HepG2 (cell line): ENCODE data around the gene TARDBP. TPM values are rescaled to one million over a fixed set of nuclear protein-coding genes. Genes with fewer than 3 reads are reported as not detected.

Experiments
- CBX1 ChIP-seq: IDR thresholded peaks from one replicate; pipeline ENCODE4 v1.6.1; 2016; ENCODE audit warnings: antibody characterized with exemption, low read depth
- ETV5 ChIP-seq: IDR thresholded peaks from 2 replicates; pipeline ENCODE4 v1.6.1; 2018; ENCODE audit warnings: missing biosample characterization, missing genetic modification reagents, inconsistent platforms, borderline replicate concordance
- FIP1L1 ChIP-seq: fragments of 200-400 bp; formaldehyde crosslinking; IDR thresholded peaks from 2 replicates; pipeline ENCODE4 v1.6.1; 2018; ENCODE audit warnings: low read depth, mild to moderate bottlenecking, low read length, moderate library complexity, borderline replicate concordance; ENCODE audit not compliant: insufficient read depth
- ISX ChIP-seq: sonication (generic); formaldehyde crosslinking; conservative IDR thresholded peaks from 2 replicates; pipeline ENCODE4 v1.5.0; 2020; ENCODE audit warnings: missing genetic modification reagents
- NFKB2 ChIP-seq: sonication (generic); formaldehyde crosslinking; IDR thresholded peaks from 2 replicates; pipeline ENCODE4 v1.4.0; 2020; ENCODE audit warnings: missing genetic modification reagents, borderline replicate concordance
- NFRKB ChIP-seq: fragments of 450-650 bp; IDR thresholded peaks from 2 replicates; pipeline ENCODE4 v1.6.1; 2017
- NR2F2 ChIP-seq: IDR thresholded peaks from 2 replicates; pipeline ENCODE4 v1.6.1; 2012; ENCODE audit warnings: low read depth, inconsistent platforms, borderline replicate concordance
- NRL ChIP-seq: sonication (generic); formaldehyde crosslinking; IDR thresholded peaks from 2 replicates; pipeline ENCODE4 v1.5.0; 2020; ENCODE audit warnings: missing genetic modification reagents, mild to moderate bottlenecking, moderate library complexity, borderline replicate concordance
- REPIN1 ChIP-seq: sonication (generic); formaldehyde crosslinking; IDR thresholded peaks from 2 replicates; pipeline ENCODE4 v1.8.0; 2022; ENCODE audit warnings: missing genetic modification reagents, low read depth, mild to moderate bottlenecking, borderline replicate concordance
- TBL1XR1 ChIP-seq: fragments of 150-350 bp; IDR thresholded peaks from 2 replicates; pipeline ENCODE4 v1.6.1; 2014; ENCODE audit warnings: borderline replicate concordance, low read length; ENCODE audit not compliant: partially characterized antibody
- ZBTB3 ChIP-seq: sonication (generic); formaldehyde crosslinking; IDR thresholded peaks from 2 replicates; pipeline ENCODE4 v1.4.0; 2020; ENCODE audit warnings: low read depth, mild to moderate bottlenecking, moderate library complexity, missing genetic modification reagents, borderline replicate concordance
- ZBTB42 ChIP-seq: sonication (generic); formaldehyde crosslinking; IDR thresholded peaks from 2 replicates; pipeline ENCODE4 v1.5.0; 2020; ENCODE audit warnings: mild to moderate bottlenecking, missing genetic modification reagents
- ZNF530 ChIP-seq: sonication (generic); formaldehyde crosslinking; IDR thresholded peaks from 2 replicates; pipeline ENCODE4 v1.5.0; 2020; ENCODE audit warnings: low read depth, mild to moderate bottlenecking, missing genetic modification reagents
- ZNF703 ChIP-seq: sonication (generic); formaldehyde crosslinking; IDR thresholded peaks from 2 replicates; pipeline ENCODE4 v1.5.1; 2020; ENCODE audit warnings: missing genetic modification reagents, mild to moderate bottlenecking, moderate library complexity, borderline replicate concordance
- ZNF891 ChIP-seq: sonication (generic); formaldehyde crosslinking; IDR thresholded peaks from 2 replicates; pipeline ENCODE4 v1.5.0; 2020; ENCODE audit warnings: mild to moderate bottlenecking, missing genetic modification reagents
- polyA plus RNA-seq, 8 experiments: library from polyadenylated mRNA; depleted of rRNA in 3 of 8; stranded (reverse) in 7 of 8; unstranded in 1 of 8; fragments of >200 nt; fragmentation: Illumina TruSeq in 4 of 8; extraction: Trizol in 4 of 8; gene quantifications; 2 replicates each; pipeline versions ENCODE4 v1.2.1 to v1.2.3, GENCODE V29; 2011 to 2016; ENCODE audit warnings: low read depth in 4 of 8, missing spikeins in 1 of 8, mixed read lengths in 1 of 8; ENCODE audit not compliant: insufficient read depth in 1 of 8
- total RNA-seq, 5 experiments: library from RNA; depleted of rRNA; stranded (reverse); fragments of >200 nt; fragmentation: Illumina TruSeq; extraction: Trizol; gene quantifications; 2 replicates each; pipeline ENCODE4 v1.2.3, GENCODE V29; 2016; ENCODE audit warnings: low read depth in 1 of 5
- TF ChIP-seq, protein P1 (sequence below): sonication (generic); formaldehyde crosslinking; IDR thresholded peaks from 2 replicates; pipeline ENCODE4 v1.4.0; 2020; ENCODE audit warnings: missing genetic modification reagents, low read depth, mild to moderate bottlenecking, borderline replicate concordance
- TF ChIP-seq, protein P2 (sequence below): sonication (generic); formaldehyde crosslinking; conservative IDR thresholded peaks from 2 replicates; pipeline ENCODE4 v1.8.1; 2023; ENCODE audit warnings: missing genetic modification reagents
- TF ChIP-seq, protein P3 (sequence below): sonication (generic); formaldehyde crosslinking; IDR thresholded peaks from 2 replicates; pipeline ENCODE4 v1.4.0; 2020; ENCODE audit warnings: missing genetic modification reagents
- TF ChIP-seq, protein P4 (sequence below): IDR thresholded peaks from 2 replicates; pipeline ENCODE4 v1.6.1; 2016
- TF ChIP-seq, protein P5 (sequence below): sonication (generic); formaldehyde crosslinking; conservative IDR thresholded peaks from 2 replicates; pipeline ENCODE4 v1.4.0; 2020; ENCODE audit warnings: missing genetic modification reagents

The TARDBP gene
- total and polyA plus RNA-seq, 2 of the 13 experiments (the other 11 are each of a cell fraction or from before 2014, with no cell fraction given) = 62.4 to 93.0 TPM

DNA sequence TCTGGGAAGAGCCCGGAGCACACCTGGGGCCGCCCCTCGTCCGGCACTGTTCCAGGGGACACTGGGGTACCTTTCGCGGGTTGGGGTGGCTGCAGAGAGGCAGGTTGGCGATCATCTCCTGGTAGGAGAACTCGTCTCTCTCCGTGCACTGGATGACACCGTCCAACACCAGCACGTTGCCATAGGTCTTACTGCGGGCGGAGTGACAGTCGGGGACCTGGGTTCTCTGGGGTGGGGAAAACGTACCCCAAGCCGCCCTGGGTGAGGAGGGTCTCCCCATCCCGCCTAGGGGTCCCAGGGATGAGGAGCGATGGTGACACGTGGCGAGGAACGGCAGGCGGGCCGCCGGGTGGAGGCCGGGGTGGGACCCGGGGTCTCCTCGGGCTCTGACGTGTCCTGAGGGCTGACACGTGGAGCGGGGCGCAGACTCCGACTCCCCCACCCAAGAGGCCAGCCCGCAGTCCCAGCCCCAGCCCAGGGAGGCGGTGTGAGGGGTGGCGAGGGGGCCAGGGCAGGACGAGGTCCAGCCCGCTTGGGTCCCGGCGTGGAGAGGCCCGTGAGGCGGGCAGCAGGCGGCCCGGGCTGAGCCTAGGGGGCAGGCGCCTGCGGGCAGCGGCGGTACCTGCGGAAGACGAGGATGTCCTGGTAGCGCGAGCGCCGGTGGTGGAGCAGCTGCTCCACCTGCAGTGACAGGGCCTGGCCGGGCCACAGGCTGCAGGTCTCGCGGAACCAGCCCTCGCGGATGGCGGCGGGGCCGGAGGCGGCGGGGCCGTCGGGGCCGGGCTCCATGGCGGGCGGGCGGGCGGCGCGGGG is 46.9 kb downstream of the TARDBP start (continued):
- TF ChIP-seq ZNF703 (CRISPR knock-in tag) = no peak
- TF ChIP-seq, protein P1, sequence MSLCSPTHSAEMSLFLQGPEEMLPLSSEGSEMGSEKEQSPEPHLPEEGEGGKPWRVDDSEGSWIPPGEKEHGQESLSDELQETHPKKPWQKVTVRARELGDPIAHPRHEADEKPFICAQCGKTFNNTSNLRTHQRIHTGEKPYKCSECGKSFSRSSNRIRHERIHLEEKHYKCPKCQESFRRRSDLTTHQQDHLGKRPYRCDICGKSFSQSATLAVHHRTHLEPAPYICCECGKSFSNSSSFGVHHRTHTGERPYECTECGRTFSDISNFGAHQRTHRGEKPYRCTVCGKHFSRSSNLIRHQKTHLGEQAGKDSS (CRISPR knock-in tag) = no peak
- no peak for TF ChIP-seq ZNF530 (CRISPR knock-in tag)
- TF ChIP-seq ZBTB3 (CRISPR knock-in tag) = no peak
- no peak for TF ChIP-seq NR2F2
- no peak for TF ChIP-seq ZBTB42 (CRISPR knock-in tag)
- TF ChIP-seq FIP1L1 = no peak
- TF ChIP-seq NFRKB = no peak
- TF ChIP-seq ZNF891 (CRISPR knock-in tag) = no peak; the same call in 1 of the 2 replicates
- TF ChIP-seq ISX (CRISPR knock-in tag) = no peak
- TF ChIP-seq, protein P2, sequence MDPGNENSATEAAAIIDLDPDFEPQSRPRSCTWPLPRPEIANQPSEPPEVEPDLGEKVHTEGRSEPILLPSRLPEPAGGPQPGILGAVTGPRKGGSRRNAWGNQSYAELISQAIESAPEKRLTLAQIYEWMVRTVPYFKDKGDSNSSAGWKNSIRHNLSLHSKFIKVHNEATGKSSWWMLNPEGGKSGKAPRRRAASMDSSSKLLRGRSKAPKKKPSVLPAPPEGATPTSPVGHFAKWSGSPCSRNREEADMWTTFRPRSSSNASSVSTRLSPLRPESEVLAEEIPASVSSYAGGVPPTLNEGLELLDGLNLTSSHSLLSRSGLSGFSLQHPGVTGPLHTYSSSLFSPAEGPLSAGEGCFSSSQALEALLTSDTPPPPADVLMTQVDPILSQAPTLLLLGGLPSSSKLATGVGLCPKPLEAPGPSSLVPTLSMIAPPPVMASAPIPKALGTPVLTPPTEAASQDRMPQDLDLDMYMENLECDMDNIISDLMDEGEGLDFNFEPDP (CRISPR knock-in tag) = 0 out of 2 replicates have a peak, but pooled peaks have one; percentile 9
- 0 out of 2 replicates have a peak, but pooled peaks have one; percentile 27 for TF ChIP-seq NFKB2 (CRISPR knock-in tag)
- TF ChIP-seq NRL (CRISPR knock-in tag) = no peak
- TF ChIP-seq, protein P3, sequence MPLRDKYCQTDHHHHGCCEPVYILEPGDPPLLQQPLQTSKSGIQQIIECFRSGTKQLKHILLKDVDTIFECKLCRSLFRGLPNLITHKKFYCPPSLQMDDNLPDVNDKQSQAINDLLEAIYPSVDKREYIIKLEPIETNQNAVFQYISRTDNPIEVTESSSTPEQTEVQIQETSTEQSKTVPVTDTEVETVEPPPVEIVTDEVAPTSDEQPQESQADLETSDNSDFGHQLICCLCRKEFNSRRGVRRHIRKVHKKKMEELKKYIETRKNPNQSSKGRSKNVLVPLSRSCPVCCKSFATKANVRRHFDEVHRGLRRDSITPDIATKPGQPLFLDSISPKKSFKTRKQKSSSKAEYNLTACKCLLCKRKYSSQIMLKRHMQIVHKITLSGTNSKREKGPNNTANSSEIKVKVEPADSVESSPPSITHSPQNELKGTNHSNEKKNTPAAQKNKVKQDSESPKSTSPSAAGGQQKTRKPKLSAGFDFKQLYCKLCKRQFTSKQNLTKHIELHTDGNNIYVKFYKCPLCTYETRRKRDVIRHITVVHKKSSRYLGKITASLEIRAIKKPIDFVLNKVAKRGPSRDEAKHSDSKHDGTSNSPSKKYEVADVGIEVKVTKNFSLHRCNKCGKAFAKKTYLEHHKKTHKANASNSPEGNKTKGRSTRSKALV (CRISPR knock-in tag) = no peak
- TF ChIP-seq, protein P4, sequence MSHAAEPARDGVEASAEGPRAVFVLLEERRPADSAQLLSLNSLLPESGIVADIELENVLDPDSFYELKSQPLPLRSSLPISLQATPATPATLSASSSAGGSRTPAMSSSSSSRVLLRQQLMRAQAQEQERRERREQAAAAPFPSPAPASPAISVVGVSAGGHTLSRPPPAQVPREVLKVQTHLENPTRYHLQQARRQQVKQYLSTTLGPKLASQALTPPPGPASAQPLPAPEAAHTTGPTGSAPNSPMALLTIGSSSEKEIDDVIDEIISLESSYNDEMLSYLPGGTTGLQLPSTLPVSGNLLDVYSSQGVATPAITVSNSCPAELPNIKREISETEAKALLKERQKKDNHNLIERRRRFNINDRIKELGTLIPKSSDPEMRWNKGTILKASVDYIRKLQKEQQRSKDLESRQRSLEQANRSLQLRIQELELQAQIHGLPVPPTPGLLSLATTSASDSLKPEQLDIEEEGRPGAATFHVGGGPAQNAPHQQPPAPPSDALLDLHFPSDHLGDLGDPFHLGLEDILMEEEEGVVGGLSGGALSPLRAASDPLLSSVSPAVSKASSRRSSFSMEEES (CRISPR knock-in tag) = no peak
- no peak for TF ChIP-seq TBL1XR1
- no peak for TF ChIP-seq REPIN1 (CRISPR knock-in tag)
- TF ChIP-seq, protein P5, sequence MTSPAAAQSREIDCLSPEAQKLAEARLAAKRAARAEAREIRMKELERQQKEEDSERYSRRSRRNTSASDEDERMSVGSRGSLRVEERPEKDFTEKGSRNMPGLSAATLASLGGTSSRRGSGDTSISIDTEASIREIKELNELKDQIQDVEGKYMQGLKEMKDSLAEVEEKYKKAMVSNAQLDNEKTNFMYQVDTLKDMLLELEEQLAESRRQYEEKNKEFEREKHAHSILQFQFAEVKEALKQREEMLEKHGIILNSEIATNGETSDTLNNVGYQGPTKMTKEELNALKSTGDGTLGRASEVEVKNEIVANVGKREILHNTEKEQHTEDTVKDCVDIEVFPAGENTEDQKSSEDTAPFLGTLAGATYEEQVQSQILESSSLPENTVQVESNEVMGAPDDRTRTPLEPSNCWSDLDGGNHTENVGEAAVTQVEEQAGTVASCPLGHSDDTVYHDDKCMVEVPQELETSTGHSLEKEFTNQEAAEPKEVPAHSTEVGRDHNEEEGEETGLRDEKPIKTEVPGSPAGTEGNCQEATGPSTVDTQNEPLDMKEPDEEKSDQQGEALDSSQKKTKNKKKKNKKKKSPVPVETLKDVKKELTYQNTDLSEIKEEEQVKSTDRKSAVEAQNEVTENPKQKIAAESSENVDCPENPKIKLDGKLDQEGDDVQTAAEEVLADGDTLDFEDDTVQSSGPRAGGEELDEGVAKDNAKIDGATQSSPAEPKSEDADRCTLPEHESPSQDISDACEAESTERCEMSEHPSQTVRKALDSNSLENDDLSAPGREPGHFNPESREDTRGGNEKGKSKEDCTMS (CRISPR knock-in tag) = no peak
- TF ChIP-seq CBX1 = no peak
- TF ChIP-seq ETV5 (CRISPR knock-in tag) = no peak
